NCI-H446 (cell line): ENCODE measurements around the gene RSPH6A.

Experiments used
- DNase-seq, 2 experiments: peaks; one replicate each; lab custom pipeline; 2025; lab: John Stamatoyannopoulos, UW

RSPH6A gene

GRCh38 chr19:45825263-45825605 lies 10.1 kb upstream of the RSPH6A start:
- DNase-seq, result no peak

GRCh38 chr19:45824531-45825262 lies 9.6 kb upstream of the RSPH6A start:
- no peak for DNase-seq

GRCh38 chr19:45824041-45824471 lies 8.9 kb upstream of the RSPH6A start:
- no peak for DNase-seq

GRCh38 chr19:45823182-45823581 lies 8.1 kb upstream of the RSPH6A start:
- DNase-seq, result no peak

DNA sequence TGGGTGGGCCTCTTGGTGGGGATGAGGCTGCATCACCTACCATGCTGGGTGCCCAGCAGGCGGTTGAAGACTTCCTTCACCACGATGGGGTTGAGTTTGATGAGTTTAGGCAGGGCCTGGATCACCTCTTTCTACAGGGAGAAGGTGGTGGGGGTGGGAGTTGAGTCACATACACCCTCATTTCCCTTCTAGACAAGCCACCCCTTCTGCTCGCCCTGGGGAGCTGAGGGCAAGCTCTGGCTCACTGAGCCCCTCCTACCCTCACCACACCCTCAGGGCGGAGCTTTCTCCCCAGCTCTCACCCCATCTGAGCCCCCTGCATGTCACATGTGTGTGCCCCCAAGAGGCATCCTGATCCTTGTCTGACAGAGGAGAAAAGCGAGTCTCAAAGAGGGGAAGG lies 7.6 kb upstream of the RSPH6A start:
- no peak for DNase-seq

DNA sequence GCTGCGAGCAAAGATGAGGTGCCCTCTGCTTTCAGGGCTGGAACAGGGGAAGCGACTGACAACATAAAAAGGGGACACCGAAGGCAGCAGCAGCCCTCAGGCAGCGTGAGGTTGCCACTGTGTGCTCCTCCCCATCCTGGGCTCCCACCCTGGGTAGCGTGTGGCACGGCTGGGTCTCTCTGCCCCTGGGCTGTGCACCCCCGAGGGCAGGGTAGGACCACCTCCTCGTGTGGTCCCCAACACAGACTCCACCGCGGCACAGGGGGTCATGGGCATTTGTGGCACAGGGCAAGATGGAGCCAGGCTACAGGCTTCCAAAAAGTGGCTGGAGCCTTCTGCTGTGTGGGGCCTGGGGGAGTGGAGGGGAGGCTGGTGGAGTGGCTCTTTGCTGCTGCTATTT lies 6.5 kb upstream of the RSPH6A start:
- DNase-seq, result no peak

DNA sequence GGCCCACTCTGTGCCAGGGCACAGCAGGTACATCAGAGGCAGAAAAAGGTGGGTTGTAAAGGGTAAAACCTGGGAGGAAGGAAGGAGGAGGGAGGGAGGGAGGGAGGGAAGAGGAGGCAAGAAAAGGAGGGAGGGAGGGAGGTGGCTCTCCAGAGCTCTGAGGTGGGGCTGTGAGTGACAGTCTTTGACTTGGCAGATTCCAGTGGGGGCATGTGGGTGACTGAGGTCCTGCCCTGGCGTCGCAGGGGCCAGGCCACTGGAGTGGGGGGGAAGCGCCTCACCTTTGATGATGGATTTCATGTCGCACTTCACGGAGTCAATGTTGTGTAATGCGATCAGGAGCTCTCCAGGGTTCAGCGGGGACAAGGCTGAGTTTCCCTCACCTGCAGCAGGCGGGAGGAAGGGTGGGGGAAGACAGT lies 6.0 kb upstream of the RSPH6A start:
- DNase-seq, result no peak

DNA sequence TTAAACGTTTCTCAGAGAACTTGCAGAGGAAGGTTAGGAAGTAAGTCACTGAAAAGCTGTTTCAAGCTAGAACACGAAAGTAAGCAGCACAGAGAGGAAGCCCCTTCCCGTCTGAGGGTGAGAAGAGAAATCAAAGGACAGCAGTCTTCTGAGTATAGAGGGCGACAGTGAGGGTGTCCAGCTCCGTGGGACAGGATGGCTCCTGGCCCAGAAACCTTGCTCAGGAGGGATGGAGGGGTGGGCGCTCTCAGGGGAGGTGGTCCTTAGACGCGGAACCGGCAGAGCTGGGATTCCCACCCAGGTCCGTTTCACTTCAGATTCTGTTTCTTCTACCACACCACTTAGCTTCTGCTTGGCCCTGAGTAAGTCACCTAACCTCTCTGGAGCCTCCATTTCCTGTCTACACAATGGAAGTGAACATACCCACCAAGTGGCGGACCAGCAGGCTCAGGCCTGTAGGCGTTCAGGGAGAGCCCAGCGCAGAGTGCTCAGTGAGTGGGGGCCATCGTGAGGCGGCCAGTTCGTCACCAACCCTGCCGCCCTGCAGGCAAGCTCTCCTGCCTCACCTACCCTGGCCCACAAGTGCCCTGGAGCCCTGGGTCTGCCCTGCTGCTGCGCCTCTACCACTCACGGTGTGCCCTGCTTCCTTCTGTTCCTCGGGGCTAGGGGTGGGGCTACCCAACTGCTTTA lies 5.5 kb upstream of the RSPH6A start:
- no peak for DNase-seq

GRCh38 chr19:45819769-45820168 lies 4.7 kb upstream of the RSPH6A start:
- no peak for DNase-seq

DNA sequence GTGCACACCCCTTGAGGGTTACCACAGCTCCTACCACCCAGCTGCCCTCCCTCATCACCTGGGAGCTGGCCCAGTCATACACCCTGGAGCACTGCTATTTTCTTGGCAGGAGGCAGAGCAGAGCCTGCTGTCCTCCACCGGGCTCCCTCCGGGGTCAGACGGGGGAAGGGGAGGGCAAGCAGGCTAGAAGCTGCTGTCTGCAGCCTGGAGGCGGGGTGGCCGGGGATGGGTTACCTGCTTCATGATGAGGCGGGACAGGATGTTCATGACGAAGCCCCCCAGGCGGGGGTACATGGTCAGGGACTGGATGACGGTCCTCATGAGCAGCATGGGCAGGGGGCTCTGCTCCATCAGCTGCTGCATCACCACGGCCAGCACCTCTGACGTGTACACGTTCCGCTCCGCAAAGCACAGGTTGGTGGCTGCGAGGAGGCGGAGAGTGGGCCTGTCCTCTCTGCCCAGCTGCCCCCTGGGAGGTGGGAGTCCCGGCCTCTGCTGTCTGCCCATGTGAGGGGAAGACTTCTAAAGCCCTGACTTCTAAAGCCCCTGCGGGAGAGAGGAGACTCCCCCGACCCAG lies 2.7 kb upstream of the RSPH6A start:
- no peak for DNase-seq

DNA sequence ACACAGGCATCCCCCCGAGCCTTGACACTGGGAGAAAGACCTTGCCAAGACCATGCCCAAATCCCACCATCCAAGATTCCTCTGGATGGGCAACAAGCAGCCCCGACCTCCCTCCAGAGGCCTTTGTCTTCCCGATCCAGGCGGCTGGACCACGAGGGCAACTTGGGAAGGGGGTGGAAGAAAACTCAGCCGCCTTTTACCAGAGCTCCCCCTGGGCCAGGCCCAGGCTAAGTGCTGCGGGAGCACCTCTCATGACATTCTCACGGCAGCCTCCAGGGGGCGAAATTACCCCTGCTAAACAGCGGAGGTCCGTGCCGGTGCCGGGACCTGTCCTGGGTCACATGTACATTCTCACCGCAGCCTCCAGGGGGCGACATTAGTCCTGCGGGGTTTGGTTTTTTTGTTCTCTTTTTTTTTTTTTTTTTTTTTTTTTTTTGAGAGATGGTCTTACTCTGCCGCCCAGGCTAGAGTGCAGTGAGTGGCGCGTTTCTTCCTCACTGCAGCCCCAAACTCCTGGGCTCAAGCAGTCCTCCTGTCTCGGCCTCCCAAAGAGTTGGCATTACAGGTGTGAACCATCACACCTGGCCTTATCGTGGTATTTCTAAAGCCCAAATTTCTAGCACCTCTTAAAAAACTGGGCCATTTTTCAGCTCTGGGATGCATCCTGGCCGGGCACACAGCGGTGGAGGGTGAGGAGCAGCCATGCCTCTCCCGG lies 2.1 kb upstream of the RSPH6A start:
- DNase-seq, result peak; percentile 91 to 94

GRCh38 chr19:45816236-45817009 lies 1.3 kb upstream of the RSPH6A start:
- no peak for DNase-seq

- no peak for DNase-seq
These were observed 541 bp upstream of the RSPH6A start for GRCh38 chr19:45815481-45816216.

DNA sequence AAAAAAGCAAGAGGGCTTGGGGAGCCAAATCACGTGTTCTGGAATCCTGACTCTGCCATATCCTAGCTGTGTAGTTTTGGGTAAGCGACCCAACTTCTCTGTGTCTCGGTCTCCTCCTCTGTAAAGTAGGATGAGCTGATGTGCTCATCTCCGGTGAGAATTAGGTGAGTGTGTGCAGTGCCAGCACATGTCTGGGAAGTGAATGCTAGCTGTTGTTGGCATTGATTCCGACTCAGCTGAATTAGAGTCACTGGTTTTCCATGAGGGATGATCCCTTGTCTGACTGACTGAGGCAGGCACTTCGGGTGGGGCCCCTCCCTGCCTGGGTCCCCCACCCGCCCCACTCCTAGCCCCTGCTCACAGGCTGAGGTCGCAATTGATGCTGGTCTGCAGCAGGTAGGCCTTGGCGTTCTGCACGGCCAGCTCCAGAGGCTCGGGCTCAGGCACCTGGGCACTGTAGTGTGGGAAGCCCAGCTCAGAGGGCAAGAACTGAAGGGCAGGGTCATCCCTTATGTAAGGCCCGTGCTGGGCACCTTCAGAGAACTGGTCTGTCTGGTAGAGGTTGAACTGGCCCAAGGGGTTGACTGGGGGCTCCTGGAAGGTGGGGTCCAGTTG lies 835 bp downstream of the RSPH6A start:
- DNase-seq, result no peak

DNA sequence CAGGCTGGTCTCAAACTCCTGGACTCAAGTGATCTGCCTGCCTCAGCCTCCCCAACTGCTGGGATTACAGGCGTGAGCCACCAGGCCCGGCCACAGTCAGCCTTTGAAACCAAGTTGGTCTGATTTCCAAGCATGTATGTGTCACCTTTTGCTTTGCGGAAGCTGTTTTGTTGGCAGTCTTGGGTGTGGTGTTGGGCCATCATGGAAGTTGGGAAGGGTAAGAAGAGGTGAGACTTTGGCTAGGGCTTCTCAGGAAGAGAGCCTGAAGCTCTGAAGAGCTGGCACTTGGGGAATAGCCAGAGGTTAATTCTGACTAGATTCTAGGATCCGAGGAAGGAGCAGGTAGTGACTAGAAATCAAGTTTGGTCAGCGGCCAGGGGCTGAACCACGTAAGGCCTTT lies 2.8 kb downstream of the RSPH6A start:
- DNase-seq, result no peak

DNA sequence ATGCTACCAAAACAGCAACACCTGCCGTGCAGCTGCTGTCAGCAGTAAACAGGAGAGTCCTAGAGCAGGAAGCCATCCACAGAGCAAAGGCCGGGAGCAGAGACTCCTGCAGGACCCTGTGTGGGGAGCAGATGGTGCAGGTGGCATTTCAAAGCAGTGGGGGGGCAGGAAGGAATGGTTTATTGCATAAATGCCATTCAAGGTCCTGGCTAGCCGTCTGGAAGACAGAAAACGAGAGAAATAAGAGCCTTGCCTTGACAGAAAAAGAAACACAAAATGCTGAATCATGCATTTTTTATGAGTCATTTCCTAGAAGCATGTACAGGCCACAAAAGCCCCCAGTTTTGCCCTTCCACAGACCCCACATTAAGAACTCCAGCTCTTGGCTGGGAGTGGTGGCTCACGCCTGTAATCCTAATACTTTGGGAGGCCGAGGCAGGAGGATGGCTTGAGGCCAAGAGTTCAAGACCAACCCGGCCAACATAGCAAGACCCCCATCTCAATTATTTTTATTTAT lies 5.4 kb downstream of the RSPH6A start:
- no peak for DNase-seq

DNA sequence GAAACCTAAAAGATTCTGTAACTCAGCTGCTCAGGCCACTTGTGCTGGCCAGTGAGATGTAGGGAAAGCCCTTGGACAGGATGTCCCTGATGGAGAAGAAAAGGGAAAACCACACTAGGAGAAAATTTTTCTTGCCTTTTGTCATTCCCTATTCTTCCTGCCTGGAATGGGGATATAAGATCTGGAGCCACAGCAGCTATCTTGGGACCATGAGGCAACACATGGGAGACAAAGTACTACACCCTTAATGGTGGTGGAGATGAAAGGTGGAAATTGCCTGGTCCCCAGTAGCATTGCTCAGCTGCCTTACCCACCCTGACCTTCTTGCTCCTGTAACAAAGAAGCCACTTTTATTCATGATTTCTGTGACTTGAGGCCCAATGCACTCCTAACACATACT lies 9.4 kb downstream of the RSPH6A start:
- no peak for DNase-seq

GRCh38 chr19:45804959-45805230 lies 10.2 kb downstream of the RSPH6A start:
- DNase-seq, result no peak

DNA sequence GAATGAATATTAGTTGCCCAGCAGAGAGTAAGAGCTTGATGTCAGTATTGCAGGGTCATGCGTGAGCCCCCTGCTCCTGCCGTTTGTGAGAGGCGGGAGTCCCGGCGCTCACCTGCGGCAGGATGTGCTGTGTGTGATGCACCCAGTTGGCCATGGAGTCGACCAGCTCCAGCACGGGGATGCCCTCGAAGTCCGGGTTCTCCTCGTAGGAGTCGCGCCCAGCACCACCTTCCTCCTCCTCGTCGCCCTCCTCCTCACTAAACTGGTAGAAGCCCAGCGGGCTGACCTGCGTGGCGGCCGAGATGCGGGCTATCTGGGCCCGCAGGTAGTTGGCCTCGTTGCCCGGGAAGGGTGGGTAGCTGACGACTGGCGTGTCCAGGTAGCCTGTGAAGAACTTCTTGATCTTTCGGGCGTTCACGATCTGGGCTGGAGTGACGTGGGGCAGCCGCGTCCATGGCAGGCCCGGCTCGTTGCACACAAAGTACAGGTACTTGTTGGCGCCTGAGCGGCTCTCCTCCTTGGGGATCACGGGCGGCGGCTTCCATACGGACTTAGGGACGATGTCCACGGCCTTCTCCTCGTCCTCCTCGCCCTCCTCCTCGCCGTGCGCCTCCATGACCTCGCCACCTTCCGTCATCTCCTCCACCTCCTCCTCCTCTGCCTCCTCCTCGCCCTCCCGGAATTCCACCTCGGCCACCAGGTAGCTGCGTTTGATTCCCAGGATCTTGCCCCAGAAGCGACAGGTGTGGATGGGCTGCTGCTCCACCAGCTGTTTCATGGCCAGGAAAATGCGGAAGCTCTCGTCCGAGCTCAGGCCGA lies 10.8 kb downstream of the RSPH6A start:
- DNase-seq, result no peak

DNA sequence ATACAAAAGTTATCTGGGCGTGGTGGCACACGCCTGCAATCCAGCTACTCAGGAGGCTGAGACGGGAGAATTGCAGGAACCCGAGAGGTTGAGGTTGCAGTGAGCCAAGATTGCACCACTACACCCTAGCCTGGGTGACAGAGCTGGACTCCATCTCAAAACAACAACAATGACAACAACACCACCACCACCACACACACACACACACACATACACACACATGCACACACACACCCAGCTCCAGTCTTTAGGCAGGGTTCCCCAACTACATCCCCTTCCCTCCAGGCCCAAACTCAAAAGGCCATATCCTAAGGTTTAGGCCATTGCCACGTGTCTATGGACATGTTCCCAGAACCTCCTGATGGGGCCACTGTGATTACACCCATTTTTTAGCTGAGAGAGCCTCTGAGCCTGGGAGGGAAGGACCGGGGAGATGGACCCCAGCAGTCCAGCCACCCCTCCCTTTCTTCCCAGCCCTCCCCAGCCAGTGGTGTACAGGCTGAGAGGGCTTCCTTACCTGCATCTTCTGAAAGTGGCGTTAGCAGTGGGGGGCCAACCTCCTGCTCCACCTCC lies 13.4 kb downstream of the RSPH6A start:
- no peak for DNase-seq
